ENCODE data around the gene ARHGDIA.
"Not testable (repeated sequence)": the region's sequence is repeated elsewhere in the genome, so short reads cannot be mapped to it uniquely, and the experiment has no call there.

The ARHGDIA gene

GRCh38 chr17:81840826-81841778 is 30.0 kb downstream of the ARHGDIA start:
- DNase-seq, result no peak

DNA sequence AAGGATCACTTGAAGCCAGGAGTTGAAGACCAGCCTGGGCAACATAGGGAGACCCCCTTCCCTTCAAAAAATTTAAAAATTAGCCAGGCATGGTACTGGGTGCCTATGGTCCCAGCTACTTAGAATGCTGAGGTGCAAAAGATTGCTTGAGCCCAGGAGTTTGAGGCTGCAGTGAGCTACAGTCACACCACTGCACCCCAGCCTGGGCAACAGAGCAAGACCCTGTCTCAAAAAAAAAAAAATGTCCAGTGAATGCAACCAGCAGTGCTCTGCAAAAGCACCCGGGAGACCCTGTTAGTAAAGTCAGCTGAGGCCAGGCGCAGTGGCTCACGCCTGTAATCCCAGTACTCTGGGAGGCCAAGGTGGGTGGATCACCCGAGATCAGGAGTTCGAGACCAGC is 31.1 kb downstream of the ARHGDIA start:
- DNase-seq, result not testable (repeated sequence)

DNA sequence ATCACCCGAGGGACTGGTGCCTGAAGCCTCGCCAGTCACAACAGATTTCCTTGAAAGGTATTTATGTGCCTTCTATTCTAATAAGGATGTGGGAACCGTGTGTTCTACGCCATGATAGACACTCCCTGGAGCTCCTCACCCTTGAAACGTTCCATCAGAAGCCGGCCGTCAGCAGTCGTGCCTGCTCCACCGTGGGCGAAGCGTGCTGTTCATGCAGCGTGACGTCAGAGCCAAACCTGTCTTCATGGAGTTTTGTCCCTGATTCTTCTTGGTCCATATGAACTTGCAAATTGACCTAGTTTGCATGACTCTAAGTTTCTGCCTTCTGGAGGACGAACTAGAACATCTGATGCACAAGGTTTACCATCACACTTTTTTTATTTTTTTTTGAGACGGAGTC is 31.8 kb downstream of the ARHGDIA start:
- no peak for DNase-seq

GRCh38 chr17:81838753-81839255 is 32.3 kb downstream of the ARHGDIA start:
- no peak for DNase-seq

GRCh38 chr17:81837641-81838040 is 33.5 kb downstream of the ARHGDIA start:
- no peak for DNase-seq

DNA sequence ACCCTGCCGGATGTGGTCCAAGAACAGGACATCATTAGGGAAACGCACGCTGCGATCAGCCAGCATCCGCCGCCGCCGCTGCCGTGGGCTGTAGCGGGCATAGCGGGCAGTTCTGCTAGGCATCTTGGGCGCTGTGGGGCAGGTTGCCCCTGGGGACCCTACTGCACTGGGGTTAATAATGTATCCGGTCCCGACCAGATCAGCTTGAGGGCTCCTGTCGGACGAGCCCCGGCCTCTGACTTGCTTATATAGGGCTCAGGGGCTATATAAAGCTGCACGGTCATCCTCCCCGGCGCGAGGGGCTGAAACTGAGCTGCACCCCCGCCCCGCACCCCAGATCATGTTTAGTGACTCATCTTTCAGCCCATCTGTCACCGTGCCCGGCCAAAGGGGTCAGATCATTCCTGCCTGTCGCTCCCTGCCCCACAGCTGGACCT is 36.3 kb downstream of the ARHGDIA start, which contains the start of gene PPP1R27:
Gene PPP1R27 (minus strand): TSS at position 220 of the 437 bp plus-strand sequence. CDS start 97 bp downstream, at position 123.
- DNase-seq, result no peak

DNA sequence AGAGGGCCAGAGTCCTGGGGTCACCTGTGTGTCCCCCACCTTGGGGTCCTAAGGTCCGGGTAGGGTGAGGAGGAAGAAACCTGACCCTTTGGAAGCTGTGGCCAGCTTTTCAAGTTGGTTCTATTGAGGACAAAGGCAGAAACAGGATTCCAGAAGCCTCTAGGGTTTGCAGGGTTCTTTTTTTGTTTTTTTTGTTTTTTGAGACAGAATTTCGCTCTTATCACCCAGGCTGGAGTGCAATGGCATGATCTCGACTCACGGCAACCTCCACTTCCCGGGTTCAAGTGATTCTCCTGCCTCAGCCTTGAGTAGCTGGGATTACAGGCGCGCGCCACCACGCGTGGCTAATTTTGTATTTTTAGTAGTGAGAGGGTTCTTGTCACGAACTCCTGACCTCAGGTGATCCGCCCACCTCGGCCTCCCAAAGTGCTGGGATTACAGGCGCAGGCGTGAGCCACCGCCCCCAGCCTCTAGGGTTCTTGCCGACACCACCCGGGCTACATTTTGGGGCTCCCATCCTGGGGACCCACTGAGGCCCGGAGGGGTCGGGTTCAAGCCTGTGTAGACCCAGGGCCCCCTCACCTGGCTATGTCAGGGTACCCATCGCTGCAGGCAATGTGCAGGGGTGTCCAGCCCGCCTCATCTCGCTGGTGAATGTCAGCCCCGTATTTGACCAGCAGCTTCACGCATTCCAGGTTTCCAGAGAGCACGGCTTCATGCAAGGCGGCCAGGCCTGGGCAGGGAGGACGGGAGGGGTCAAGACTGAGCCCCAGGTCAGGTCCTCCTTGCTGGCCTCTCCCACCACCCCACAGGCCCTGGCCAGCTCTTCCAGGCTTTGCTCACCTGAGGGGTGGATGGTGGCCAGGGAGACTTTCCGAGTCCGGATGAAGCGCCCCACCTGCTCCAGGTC is 37.0 kb downstream of the ARHGDIA start:
- DNase-seq, result no peak

- DNase-seq, result peak; percentile 92
Observed at GRCh38 chr17:81833160-81833920, 37.8 kb downstream of the ARHGDIA start, which contains the start of gene MCRIP1. MCRIP1 (minus strand) TSS chr17:81833291; CDS start chr17:81824506, 8,785 bp downstream.

DNA sequence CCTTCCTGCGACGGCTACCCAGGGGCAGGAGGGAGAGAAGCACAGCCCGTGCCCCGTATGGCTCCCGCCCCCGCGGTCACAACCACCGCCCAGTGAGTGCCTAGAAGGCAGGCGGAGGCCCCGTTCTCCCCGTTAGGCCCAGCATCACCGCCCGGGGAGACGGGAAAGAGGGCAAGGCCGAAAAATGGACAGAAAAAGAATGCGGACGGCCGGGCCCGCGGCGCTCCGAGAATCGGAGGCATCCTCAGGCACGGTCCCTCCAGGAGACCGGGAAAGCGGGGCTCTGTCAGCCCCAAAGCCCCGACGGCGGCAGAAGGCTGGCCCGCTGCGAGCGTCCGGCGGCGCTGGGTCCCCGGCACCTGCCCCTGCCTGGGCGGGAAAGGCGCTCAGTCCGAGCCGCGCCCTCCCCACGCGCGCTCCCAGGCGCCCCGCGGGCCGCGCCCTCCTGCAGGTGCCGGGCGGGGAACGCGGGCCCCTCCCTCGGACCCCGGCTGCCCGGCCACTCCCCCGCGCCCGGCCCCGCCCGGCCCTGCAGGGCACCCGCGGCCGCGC is 38.5 kb downstream of the ARHGDIA start:
- DNase-seq, result no peak

- no peak for DNase-seq
Observed at GRCh38 chr17:81831957-81832607, 39.1 kb downstream of the ARHGDIA start.

- no peak for DNase-seq
Observed at GRCh38 chr17:81831563-81831956, 39.6 kb downstream of the ARHGDIA start.

- no peak for DNase-seq
Observed at GRCh38 chr17:81829858-81830257, 41.3 kb downstream of the ARHGDIA start.

GRCh38 chr17:81828656-81829055 is 42.5 kb downstream of the ARHGDIA start:
- no peak for DNase-seq

DNA sequence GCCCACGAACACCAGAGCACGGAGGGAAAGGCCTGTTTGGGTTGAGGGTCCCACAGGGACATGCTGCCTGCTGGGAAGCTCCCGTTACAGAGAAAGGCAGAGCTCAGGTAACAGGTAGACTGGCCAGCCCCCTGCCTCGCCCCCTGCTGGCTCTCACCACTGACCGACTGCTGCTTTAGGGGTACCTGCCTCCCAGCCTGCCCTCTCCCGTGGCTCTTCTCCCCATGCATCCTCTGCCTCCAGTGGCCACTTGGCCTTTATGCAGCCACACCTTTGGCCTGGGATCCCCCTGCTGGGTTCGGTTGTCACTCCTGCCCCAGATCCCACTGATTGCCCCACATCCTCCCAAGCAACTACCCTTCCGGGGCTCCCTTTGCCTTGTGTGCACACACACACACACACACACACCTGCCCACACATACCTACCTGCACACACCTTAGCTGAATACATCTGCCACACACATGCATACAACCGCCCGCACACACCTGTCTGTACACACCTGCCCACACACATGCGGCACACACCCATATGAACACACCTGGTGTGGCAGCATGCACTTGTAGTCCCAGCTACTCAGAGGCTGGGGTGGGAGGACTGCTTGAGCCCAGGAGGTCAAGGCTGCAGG is 45.2 kb downstream of the ARHGDIA start:
- DNase-seq, result no peak

DNA sequence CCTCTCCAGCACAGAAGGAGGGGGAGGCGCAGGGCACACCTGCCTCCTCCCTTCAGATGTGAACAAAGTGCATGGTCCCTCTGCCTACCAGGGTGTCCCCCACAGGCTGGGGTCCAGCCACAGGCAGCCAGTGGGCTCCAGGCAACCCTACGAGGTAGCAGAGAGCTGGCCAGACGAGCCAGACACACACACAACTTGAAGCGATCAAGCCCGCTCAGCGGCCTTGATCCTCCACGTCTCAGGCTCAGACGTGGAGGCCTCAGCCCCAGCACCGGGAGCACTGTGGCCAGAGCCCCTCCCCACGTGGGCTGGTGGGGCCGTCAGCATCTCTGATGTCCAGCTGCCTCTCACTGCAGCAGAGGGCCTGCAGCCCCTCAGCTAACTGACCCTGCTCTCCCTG is 46.5 kb downstream of the ARHGDIA start:
- no peak for DNase-seq

DNA sequence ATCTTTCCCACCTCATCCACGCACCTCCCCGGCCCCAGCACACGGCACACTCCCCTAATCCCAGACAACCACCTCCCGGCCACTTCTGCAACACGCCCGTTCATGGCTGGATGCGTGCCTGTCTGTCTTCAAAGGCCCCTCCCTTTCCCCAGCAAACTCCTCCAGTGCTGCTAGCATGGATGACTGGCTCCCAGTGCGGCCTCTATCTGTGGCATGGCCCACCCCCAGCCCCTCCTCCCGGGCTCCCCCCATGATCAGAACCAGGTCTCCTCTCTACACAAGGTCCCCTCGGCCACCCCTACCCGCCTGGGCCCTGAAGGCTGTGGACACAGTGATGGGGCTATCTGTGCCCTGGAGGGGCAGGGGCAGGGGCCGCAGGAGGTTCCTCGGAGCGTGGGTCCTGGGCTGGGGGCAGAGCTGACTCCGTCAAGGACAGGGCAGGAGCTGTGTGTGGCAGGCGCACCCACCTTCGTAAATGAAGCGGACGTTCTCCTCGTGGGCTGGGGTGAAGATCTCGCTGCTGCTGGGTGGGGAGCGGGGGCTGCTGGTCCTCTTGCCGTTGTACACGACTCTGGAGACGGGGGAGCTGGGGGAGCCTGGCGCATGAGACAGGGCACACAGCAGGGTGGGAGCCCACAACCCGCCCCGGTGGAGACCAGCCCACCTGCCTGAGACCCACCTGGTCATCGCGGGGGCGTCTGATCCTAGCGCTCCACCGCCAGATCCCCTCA is 47.2 kb downstream of the ARHGDIA start:
- no peak for DNase-seq

- no peak for DNase-seq
Observed at GRCh38 chr17:81822996-81823819, 47.9 kb downstream of the ARHGDIA start.

DNA sequence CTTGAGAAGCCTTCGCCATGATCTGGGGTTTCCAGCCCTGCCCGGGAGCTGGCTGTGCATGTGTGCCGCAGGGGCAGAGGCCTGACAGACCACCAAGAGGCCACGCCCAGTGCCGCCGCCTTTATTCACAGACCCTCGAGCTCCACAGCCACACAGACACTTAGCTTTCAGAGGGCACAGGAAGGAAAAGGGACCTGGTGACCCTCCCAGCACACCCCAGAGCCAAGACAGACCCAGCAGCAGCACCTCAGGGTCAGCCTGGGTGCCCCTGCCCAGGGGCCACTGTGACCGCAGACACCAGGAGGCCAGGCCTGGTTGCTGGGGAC is 48.9 kb downstream of the ARHGDIA start:
- DNase-seq, result no peak

DNA sequence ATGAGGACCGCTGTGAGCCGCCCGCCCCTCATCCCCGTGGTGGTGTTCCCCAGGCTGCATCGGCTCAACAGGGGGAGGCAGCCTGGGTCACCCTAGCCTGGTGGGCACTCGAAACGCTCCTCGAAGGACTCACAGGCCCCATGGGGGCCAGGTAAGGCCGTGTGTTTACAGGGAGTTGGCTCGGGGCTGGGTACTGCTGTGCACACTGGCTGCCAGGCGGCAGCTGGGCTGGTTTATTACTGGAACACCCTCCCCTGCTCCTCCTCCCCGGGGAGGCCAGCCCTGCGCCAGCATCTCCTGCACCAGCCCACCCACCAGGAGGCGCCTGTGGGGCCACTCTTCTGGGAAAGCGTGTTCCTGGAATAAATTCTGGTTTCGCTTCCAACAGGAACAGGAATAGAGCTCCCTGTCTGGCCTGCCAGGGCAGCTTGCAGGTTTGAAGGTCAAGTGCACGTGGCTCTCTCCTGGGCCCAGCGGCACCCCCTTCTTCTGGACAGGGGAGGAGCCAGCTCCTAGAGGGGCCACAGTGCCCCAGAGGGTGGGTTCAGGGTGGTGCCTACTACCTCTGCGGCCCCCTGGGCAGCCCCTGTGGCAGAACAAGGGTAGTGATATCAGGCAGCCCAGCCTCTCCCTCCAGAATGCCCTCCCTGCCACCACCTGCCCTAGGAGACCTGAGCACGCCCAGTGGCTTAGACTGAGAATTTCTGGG is 49.4 kb downstream of the ARHGDIA start:
- no peak for DNase-seq
